GM23248 (cell line): ENCODE measurements around the gene DOK6. TPM values are rescaled to one million over a fixed set of nuclear protein-coding genes. Genes with fewer than 3 reads are reported as not detected.
"Not testable (repeated sequence)": the region's sequence is repeated elsewhere in the genome, so short reads cannot be mapped to it uniquely, and the experiment has no call there.

ENCODE experiments used
- DNase-seq: peaks from one replicate; pipeline ENCODE4 v3.0.0-alpha.2; 2015
- H2AFZ ChIP-seq: fragments of 200-600 bp; sonication (generic); 2 replicates; pipeline ENCODE4 v1.6.1; 2016; ENCODE audit warnings: antibody characterized with exemption
- H3F3A ChIP-seq: fragments of 200-600 bp; sonication (generic); 2 replicates; pipeline ENCODE4 v1.6.1; 2016; ENCODE audit warnings: mild to moderate bottlenecking, antibody characterized with exemption, mixed run types; ENCODE audit not compliant: insufficient read depth
- H3K27ac ChIP-seq: fragments of 200-600 bp; sonication (generic); 2 replicates; pipeline ENCODE4 v1.5.1; 2016; ENCODE audit warnings: mild to moderate bottlenecking
- H3K27me3 ChIP-seq: fragments of 200-600 bp; sonication (generic); replicated peaks from 2 replicates; pipeline ENCODE4 v1.6.1; 2016; ENCODE audit warnings: mild to moderate bottlenecking; ENCODE audit not compliant: insufficient read depth
- H3K36me3 ChIP-seq: fragments of 200-600 bp; sonication (generic); 2 replicates; pipeline ENCODE4 v1.6.1; 2016; ENCODE audit warnings: low read depth, mild to moderate bottlenecking
- H3K4me1 ChIP-seq: fragments of 200-600 bp; sonication (generic); 2 replicates; pipeline ENCODE4 v1.6.1; 2016; ENCODE audit warnings: mild to moderate bottlenecking; ENCODE audit not compliant: insufficient read depth
- H3K4me2 ChIP-seq: fragments of 200-600 bp; sonication (generic); one replicate; pipeline ENCODE4 v1.6.1; 2016; ENCODE audit warnings: mild to moderate bottlenecking; ENCODE audit not compliant: unreplicated experiment
- H3K4me3 ChIP-seq: fragments of 200-600 bp; sonication (generic); 2 replicates; pipeline ENCODE4 v1.5.1; 2016; ENCODE audit warnings: mild to moderate bottlenecking
- H3K79me2 ChIP-seq: fragments of 200-600 bp; sonication (generic); 2 replicates; pipeline ENCODE4 v1.6.1; 2016; ENCODE audit warnings: mild to moderate bottlenecking; ENCODE audit not compliant: insufficient read depth
- H3K9ac ChIP-seq: fragments of 200-600 bp; sonication (generic); 2 replicates; pipeline ENCODE4 v1.6.1; 2016; ENCODE audit warnings: mild to moderate bottlenecking
- H3K9me2 ChIP-seq: fragments of 200-600 bp; sonication (generic); 2 replicates; pipeline ENCODE4 v1.6.1; 2016; ENCODE audit warnings: mixed run types, mild to moderate bottlenecking, moderate library complexity; ENCODE audit not compliant: insufficient read depth
- H3K9me3 ChIP-seq: fragments of 200-600 bp; sonication (generic); one replicate; pipeline ENCODE4 v1.6.1; 2017; ENCODE audit warnings: low read depth
- H4K20me1 ChIP-seq: fragments of 200-600 bp; sonication (generic); 2 replicates; pipeline ENCODE4 v1.6.0; 2016; ENCODE audit not compliant: insufficient read depth
- EZH2 ChIP-seq: fragments of 200-600 bp; sonication (generic); IDR thresholded peaks from 2 replicates; pipeline ENCODE4 v1.6.1; 2018; ENCODE audit warnings: antibody characterized with exemption, mild to moderate bottlenecking; ENCODE audit not compliant: insufficient read depth, poor library complexity, severe bottlenecking
- EZH2phosphoT487 ChIP-seq: fragments of 200-600 bp; sonication (generic); IDR thresholded peaks from 2 replicates; pipeline ENCODE4 v1.6.1; 2018; ENCODE audit warnings: antibody characterized with exemption, moderate library complexity, mild to moderate bottlenecking, low read depth; ENCODE audit not compliant: insufficient read depth
- WGBS, 2 experiments: methylation state at CpG; one replicate each; pipeline ENCODE4 v1.1.6; 2015 to 2017; ENCODE audit warnings: low lambda C conversion rate in 2 of 2, low coverage in 1 of 2; ENCODE audit errors: missing lambda C conversion rate in 2 of 2; 5-methylcytosine and 5-hydroxymethylcytosine counted together
- in situ Hi-C: fragments of 300-500 bp; cut with MboI; formaldehyde crosslinking; loops from 2 replicates; pipeline ENCODE4 v1.15.0; 2020
- polyA plus RNA-seq: library from polyadenylated mRNA; unstranded; fragments of >200 nt; fragmentation: Nextera tagmentation; extraction: Ambion mirVana; gene quantifications from 2 replicates; pipeline ENCODE4 v1.2.1, GENCODE V29; 2016
- total RNA-seq: library from RNA; depleted of rRNA; stranded (reverse); fragments of >200 nt; shearing (Covaris generic); gene quantifications from 2 replicates; pipeline ENCODE4 v1.2.3, GENCODE V29; 2014

Gene DOK6
- total and polyA plus RNA-seq, 2 experiments from 2014 or later: 1.1 to 5.2 TPM

GRCh38 chr18:69854455-69854854 lies 453.8 kb downstream of the DOK6 start:
- H2AFZ ChIP-seq: no peak overlapping the region
- no peaks in the 10 kb centered on the region for H3K9me3 ChIP-seq
- DNase-seq: no peak
- H3F3A ChIP-seq: no peaks in the 10 kb centered on the region
- in situ Hi-C loops: no loop called here
- no peak overlapping the region for H3K9ac ChIP-seq
- H3K79me2 ChIP-seq: no peaks in the 10 kb centered on the region
- no peaks in the 10 kb centered on the region for H4K20me1 ChIP-seq
- no peak overlapping the region for H3K27ac ChIP-seq
- 0 out of 2 replicates have a peak, but pooled peaks cover 3% of the 10 kb centered on the region for H3K9me2 ChIP-seq
- H3K4me2 ChIP-seq: no peak overlapping the region
- no peaks in the 10 kb centered on the region for H3K36me3 ChIP-seq
- H3K27me3 ChIP-seq: no peaks in the 10 kb centered on the region
- 84 to 96% methylated on average over 1 of the region's 1 CpG for WGBS, 2 experiments
- no peak for TF ChIP-seq EZH2phosphoT487
- no peak for TF ChIP-seq EZH2
- H3K4me1 ChIP-seq: no peaks in the 10 kb centered on the region
- H3K4me3 ChIP-seq: no peak overlapping the region

GRCh38 chr18:69858897-69859296 lies 458.2 kb downstream of the DOK6 start:
- 75 to 84% methylated on average over 5 of the region's 5 CpGs for WGBS, 2 experiments
- no peaks in the 10 kb centered on the region for H3F3A ChIP-seq

GRCh38 chr18:69864802-69865201 lies 464.1 kb downstream of the DOK6 start:
- 93 to 94% methylated on average over 6 of the region's 6 CpGs for WGBS, 2 experiments
- H4K20me1 ChIP-seq, H3K4me2 ChIP-seq, H3K9me2 ChIP-seq, H3K9me3 ChIP-seq, in situ Hi-C loops, H3F3A ChIP-seq, H3K36me3 ChIP-seq, H2AFZ ChIP-seq, H3K9ac ChIP-seq, H3K79me2 ChIP-seq, DNase-seq, H3K27ac ChIP-seq, H3K4me1 ChIP-seq, H3K27me3 ChIP-seq, H3K4me3 ChIP-seq: not testable (repeated sequence)

More at GRCh38 chr18:69858897-69859296, 458.2 kb downstream of the DOK6 start:
- no peaks in the 10 kb centered on the region for H3K9me3 ChIP-seq
- no peak for DNase-seq
- H3K27ac ChIP-seq: no peak overlapping the region
- TF ChIP-seq EZH2: no peak
- no peak for TF ChIP-seq EZH2phosphoT487
- H3K9me2 ChIP-seq: peaks cover 3% of the 10 kb centered on the region; the same call in 1 of the 2 replicates
- H3K9ac ChIP-seq: no peak overlapping the region
- no peak overlapping the region for H3K4me2 ChIP-seq
- H3K36me3 ChIP-seq: no peaks in the 10 kb centered on the region
- no peaks in the 10 kb centered on the region for H3K79me2 ChIP-seq
- H3K27me3 ChIP-seq: no peaks in the 10 kb centered on the region
- H4K20me1 ChIP-seq: no peaks in the 10 kb centered on the region
- no peaks in the 10 kb centered on the region for H3K4me1 ChIP-seq
- in situ Hi-C loops: no loop called here
- H2AFZ ChIP-seq: no peak overlapping the region
- no peak overlapping the region for H3K4me3 ChIP-seq

- no peak overlapping the region for H2AFZ ChIP-seq
- no peak for TF ChIP-seq EZH2
- TF ChIP-seq EZH2phosphoT487: no peak
- WGBS, 2 experiments: 22% methylated on average over 4 of the region's 4 CpGs
- no peak overlapping the region for H3K4me2 ChIP-seq
- no peak overlapping the region for H3K27ac ChIP-seq
- no peaks in the 10 kb centered on the region for H3K27me3 ChIP-seq
- H3K36me3 ChIP-seq: no peaks in the 10 kb centered on the region
- no peaks in the 10 kb centered on the region for H3K4me1 ChIP-seq
- in situ Hi-C loops: no loop called here
- no peaks in the 10 kb centered on the region for H3K9me3 ChIP-seq
- H3K4me3 ChIP-seq: no peak overlapping the region
- H3K79me2 ChIP-seq: no peaks in the 10 kb centered on the region
- H3K9ac ChIP-seq: no peak overlapping the region
- H3K9me2 ChIP-seq: no peaks in the 10 kb centered on the region; the same call in 1 of the 2 replicates
- H4K20me1 ChIP-seq: no peaks in the 10 kb centered on the region
- no peaks in the 10 kb centered on the region for H3F3A ChIP-seq
- no peak for DNase-seq
Measured at GRCh38 chr18:69865776-69866175, 465.1 kb downstream of the DOK6 start.

- Histone ChIP-seq H3K27me3 (no peaks in the 10 kb centered on the region), H3K4me1 (no peaks in the 10 kb centered on the region), H3K36me3 (no peaks in the 10 kb centered on the region), H3K9me3 (no peaks in the 10 kb centered on the region), H3K9me2 (no peaks in the 10 kb centered on the region; the same call in 1 of the 2 replicates), H3K4me2 (no peak overlapping the region), H3K27ac (no peak overlapping the region), H2AFZ (no peak overlapping the region), H3F3A (no peaks in the 10 kb centered on the region), H3K9ac (no peak overlapping the region), H4K20me1 (no peaks in the 10 kb centered on the region), H3K4me3 (no peak overlapping the region), H3K79me2 (no peaks in the 10 kb centered on the region)
- DNase-seq: no peak
- WGBS, 2 experiments: 55 to 58% methylated on average over 4 of the region's 4 CpGs
- in situ Hi-C loops: no loop called here
- TF ChIP-seq EZH2: no peak
- TF ChIP-seq EZH2phosphoT487: no peak
Measured at GRCh38 chr18:69866212-69866611, 465.5 kb downstream of the DOK6 start.
